Osteoblast (primary cell): ENCODE data around the gene DPP9. TPM values are rescaled to one million over a fixed set of nuclear protein-coding genes. Genes with fewer than 3 reads are reported as not detected.

ENCODE experiments used
- DNase-seq: peaks from one replicate; pipeline ENCODE4 v3.0.0; 2011; ENCODE audit warnings: low spot score, mixed read lengths; ENCODE audit not compliant: insufficient read length; ENCODE audit errors: missing footprints
- H2AFZ ChIP-seq: 2 replicates; pipeline ENCODE4 v1.6.0; 2011; ENCODE audit warnings: mild to moderate bottlenecking, low read length
- H3K27ac ChIP-seq: 2 replicates; pipeline ENCODE4 v1.5.1; 2011; ENCODE audit warnings: mild to moderate bottlenecking, low read depth, low read length, moderate library complexity
- H3K27me3 ChIP-seq: 2 replicates; pipeline ENCODE4 v1.6.0; 2012; ENCODE audit warnings: mild to moderate bottlenecking, control low read depth, inconsistent platforms, low read length, moderate library complexity; ENCODE audit not compliant: insufficient read depth
- H3K36me3 ChIP-seq: 2 replicates; pipeline ENCODE4 v1.5.1; 2011; ENCODE audit warnings: mild to moderate bottlenecking, low read length, control low read depth, moderate library complexity; ENCODE audit not compliant: insufficient read depth
- H3K4me1 ChIP-seq: 2 replicates; pipeline ENCODE4 v1.5.1; 2011; ENCODE audit warnings: mild to moderate bottlenecking, low read length, control low read depth, moderate library complexity; ENCODE audit not compliant: insufficient read depth
- H3K4me2 ChIP-seq: 2 replicates; pipeline ENCODE4 v1.6.0; 2011; ENCODE audit warnings: mild to moderate bottlenecking, low read length; ENCODE audit not compliant: insufficient read depth
- H3K4me3 ChIP-seq: fragments of 200-600 bp; sonication (generic); 3 replicates; pipeline ENCODE4 v1.5.1; 2012; ENCODE audit warnings: mild to moderate bottlenecking, low read length, inconsistent platforms; ENCODE audit not compliant: insufficient read depth
- H3K79me2 ChIP-seq: 2 replicates; pipeline ENCODE4 v1.6.0; 2012; ENCODE audit warnings: mild to moderate bottlenecking, low read length, control low read depth, inconsistent platforms; ENCODE audit not compliant: insufficient read depth
- H3K9me3 ChIP-seq: 2 replicates; pipeline ENCODE4 v1.5.1; 2011; ENCODE audit warnings: low read depth, low read length, control low read depth
- H4K20me1 ChIP-seq: 2 replicates; pipeline ENCODE4 v1.6.0; 2012; ENCODE audit warnings: mild to moderate bottlenecking, low read length, control low read depth; ENCODE audit not compliant: insufficient read depth
- total RNA-seq: library from RNA; depleted of rRNA; stranded (reverse); fragments of >200 nt; gene quantifications from 2 replicates; pipeline ENCODE4 v1.2.3, GENCODE V29; 2012
- TF ChIP-seq, protein P1 (sequence below): IDR thresholded peaks from 2 replicates; pipeline ENCODE4 v1.5.1; 2011; ENCODE audit warnings: mild to moderate bottlenecking, low read depth, low read length, moderate library complexity; ENCODE audit errors: extremely low read depth

Gene DPP9
- total RNA-seq, 1 donor = 30.4 TPM

DNA sequence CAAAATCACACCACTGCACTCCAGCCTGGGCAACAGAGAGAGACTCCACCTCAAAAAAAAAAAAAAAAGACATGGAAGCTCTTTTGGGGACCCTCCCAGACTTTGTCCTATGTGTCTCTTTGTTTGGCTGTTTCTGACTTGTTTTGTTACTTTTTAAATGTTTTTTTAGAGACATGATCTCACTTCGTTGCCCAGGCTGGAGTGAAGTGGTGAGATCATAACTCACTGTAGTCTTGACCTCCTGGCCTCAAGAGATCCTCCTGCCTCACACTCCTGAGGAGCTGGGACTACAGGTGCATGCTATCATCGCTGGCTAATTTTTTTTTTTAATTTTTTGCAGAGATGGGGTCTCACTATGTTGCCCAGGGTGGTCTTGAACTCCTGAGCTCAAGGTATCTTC is 16.4 kb upstream of the DPP9 start:
- TF ChIP-seq, protein P1, sequence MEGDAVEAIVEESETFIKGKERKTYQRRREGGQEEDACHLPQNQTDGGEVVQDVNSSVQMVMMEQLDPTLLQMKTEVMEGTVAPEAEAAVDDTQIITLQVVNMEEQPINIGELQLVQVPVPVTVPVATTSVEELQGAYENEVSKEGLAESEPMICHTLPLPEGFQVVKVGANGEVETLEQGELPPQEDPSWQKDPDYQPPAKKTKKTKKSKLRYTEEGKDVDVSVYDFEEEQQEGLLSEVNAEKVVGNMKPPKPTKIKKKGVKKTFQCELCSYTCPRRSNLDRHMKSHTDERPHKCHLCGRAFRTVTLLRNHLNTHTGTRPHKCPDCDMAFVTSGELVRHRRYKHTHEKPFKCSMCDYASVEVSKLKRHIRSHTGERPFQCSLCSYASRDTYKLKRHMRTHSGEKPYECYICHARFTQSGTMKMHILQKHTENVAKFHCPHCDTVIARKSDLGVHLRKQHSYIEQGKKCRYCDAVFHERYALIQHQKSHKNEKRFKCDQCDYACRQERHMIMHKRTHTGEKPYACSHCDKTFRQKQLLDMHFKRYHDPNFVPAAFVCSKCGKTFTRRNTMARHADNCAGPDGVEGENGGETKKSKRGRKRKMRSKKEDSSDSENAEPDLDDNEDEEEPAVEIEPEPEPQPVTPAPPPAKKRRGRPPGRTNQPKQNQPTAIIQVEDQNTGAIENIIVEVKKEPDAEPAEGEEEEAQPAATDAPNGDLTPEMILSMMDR = no peak
- Histone ChIP-seq H2AFZ (no peak overlapping the region), H3K9me3 (no peaks in the 10 kb centered on the region), H3K4me3 (no peak overlapping the region), H3K27ac (no peak overlapping the region), H3K4me1 (peaks cover 6% of the 10 kb centered on the region), H3K27me3 (no peaks in the 10 kb centered on the region), H3K79me2 (no peaks in the 10 kb centered on the region), H3K4me2 (no peak overlapping the region), H3K36me3 (no peaks in the 10 kb centered on the region), H4K20me1 (no peaks in the 10 kb centered on the region)
- no peak for DNase-seq

DNA sequence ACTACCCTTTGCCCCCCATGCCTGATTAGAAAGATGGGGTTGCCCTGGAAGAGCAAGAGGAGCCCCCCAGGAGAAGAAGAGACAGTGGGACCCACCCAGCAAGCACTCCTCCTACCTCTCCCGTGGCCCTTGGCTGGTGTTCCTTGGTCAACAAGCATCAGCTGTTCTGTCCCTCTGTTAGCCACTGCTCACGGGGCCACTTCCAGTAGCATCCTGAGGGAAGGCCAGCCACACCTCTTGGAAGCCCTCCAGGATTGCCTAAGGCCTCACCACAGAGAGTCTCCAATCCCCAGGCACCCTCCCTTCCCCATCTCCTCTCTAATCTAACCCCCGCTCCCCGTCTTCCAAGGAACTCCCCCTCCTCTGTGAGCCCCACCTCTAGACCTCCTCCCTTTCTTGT is 15.1 kb upstream of the DPP9 start:
- no peak for DNase-seq
- Histone ChIP-seq H3K4me2 (no peak overlapping the region), H3K27me3 (no peaks in the 10 kb centered on the region), H3K79me2 (no peaks in the 10 kb centered on the region), H3K9me3 (no peaks in the 10 kb centered on the region), H3K4me1 (no peaks in the 10 kb centered on the region), H3K4me3 (no peak overlapping the region), H3K27ac (no peak overlapping the region), H4K20me1 (no peaks in the 10 kb centered on the region), H3K36me3 (no peaks in the 10 kb centered on the region), H2AFZ (no peak overlapping the region)
- TF ChIP-seq, protein P1 = no peak

DNA sequence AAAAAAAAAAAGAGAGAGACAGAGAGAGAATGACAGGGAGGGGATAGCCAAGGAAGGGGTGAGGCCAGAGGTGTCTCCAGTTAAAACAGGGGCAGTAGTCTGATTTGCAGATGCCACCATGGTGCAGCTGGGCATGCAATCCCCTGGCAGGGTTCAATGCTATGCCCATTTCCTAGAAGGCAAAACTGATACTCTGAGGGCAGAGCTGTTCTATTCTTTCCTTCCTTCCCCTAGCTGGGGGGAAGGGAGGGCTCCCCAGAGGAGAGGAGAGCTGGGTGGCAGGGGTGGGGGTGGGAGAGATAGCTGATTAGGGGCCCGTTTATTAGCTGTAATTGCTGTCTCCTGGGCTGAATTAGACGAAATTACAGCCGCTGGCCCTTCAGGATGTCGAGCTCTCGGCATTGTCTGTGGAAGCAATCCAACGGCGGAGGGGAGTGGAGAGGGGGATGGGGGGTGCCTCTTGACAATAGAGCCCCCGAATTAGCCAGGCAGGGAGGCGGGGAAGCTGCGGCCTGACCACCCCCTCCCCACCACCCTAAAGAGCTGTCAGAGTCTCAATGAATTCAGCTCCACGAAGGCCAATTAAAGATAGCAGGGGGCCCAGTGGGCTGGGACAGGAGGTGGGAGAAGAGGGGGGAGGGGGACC is 14.4 kb upstream of the DPP9 start:
- TF ChIP-seq, protein P1 = no peak
- H3K4me2 ChIP-seq = no peak overlapping the region
- no peaks in the 10 kb centered on the region for H3K4me1 ChIP-seq
- no peaks in the 10 kb centered on the region for H3K27me3 ChIP-seq
- no peak overlapping the region for H3K27ac ChIP-seq
- no peak overlapping the region for H2AFZ ChIP-seq
- H3K4me3 ChIP-seq = no peak overlapping the region
- no peaks in the 10 kb centered on the region for H3K36me3 ChIP-seq
- no peaks in the 10 kb centered on the region for H3K79me2 ChIP-seq
- H4K20me1 ChIP-seq = no peaks in the 10 kb centered on the region
- no peak for DNase-seq
- no peaks in the 10 kb centered on the region for H3K9me3 ChIP-seq

DNA sequence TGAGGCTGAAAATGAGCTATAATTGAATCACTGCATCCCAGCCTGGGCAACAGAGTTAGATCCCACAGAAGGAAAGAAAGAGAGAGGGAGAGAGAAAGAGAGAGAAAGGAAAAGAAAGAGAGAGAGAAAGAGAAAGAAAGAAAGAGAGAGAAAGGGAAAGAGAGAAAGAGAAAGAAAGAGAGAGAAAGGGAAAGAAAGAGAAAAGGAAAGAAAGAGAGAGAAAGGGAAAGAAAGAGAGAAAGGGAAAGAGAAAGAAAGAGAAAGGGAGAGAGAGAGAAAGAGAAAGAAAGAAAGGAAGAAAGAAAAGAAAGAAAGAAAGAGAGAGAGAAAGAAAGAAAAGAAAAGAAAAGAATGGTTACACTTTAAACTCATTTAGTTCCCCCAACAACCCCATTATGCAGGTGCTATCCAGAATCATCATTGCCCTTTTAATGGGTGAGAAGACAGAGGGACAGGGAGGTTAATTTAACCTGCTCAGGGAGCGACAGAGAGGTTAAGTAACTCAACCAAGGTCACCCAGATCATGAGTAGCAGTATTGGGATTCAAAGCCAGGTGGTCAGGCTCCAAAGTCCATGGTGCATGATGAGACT is 10.2 kb upstream of the DPP9 start:
- H3K79me2 ChIP-seq = no peaks in the 10 kb centered on the region
- no peaks in the 10 kb centered on the region for H3K36me3 ChIP-seq
- H3K27me3 ChIP-seq = no peaks in the 10 kb centered on the region
- H3K4me1 ChIP-seq = no peaks in the 10 kb centered on the region
- H2AFZ ChIP-seq = no peak overlapping the region
- H3K4me2 ChIP-seq = no peak overlapping the region
- no peaks in the 10 kb centered on the region for H3K9me3 ChIP-seq
- TF ChIP-seq, protein P1 = no peak
- no peak for DNase-seq
- H3K27ac ChIP-seq = no peak overlapping the region
- no peak overlapping the region for H3K4me3 ChIP-seq
- H4K20me1 ChIP-seq = no peaks in the 10 kb centered on the region
